Omental fat pad (tissue), 4 donors: Measurements from ENCODE around the gene NCR2. TPM values are rescaled to one million over a fixed set of nuclear protein-coding genes. Genes with fewer than 3 reads are reported as not detected.

Experiments
- ATAC-seq: fragments of 150-250 bp; one replicate; pipeline ENCODE4 v1.9.1; 2016; ENCODE audit warnings: mild to moderate bottlenecking, moderate library complexity; ENCODE audit not compliant: low FRiP score
- DNase-seq: peaks from one replicate; pipeline ENCODE4 v3.0.0-alpha.2; 2019; ENCODE audit warnings: low spot score
- total RNA-seq, 4 donors: library from RNA; depleted of rRNA; stranded (reverse); fragments of >200 nt; gene quantifications; one replicate each; pipeline ENCODE4 v1.1.0, GENCODE V29; 2016
- TF ChIP-seq, protein P1 (sequence below), 3 donors: fragments of 450-650 bp; IDR thresholded peaks; one replicate each; pipeline ENCODE4 v1.5.1; 2016 to 2017; ENCODE audit warnings: antibody characterized with exemption in 3 of 3, mild to moderate bottlenecking in 3 of 3, moderate library complexity in 2 of 3

The NCR2 gene
- total RNA-seq, 4 donors from 2014 or later = not detected

DNA sequence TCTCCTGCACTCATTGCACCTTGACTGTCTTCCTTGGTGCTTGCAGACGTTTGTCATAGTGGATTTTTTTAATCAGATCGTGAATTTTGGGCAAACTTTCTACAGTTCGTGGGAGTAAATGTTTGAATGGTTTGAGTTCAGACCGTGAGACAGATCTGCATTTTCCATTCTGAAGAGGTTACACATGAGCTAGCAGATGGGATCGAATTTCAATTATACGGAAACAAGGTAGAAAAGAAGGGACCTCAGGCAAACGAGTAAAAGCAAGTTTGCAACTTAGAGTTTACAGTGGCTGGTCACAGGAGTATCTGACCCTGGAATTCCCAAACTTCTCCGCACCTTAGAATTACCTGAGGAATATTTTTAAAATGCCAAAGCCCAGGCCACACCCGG is 17.2 kb upstream of the NCR2 start:
- ATAC-seq (no peak), DNase-seq (no peak)
- TF ChIP-seq, protein P1, sequence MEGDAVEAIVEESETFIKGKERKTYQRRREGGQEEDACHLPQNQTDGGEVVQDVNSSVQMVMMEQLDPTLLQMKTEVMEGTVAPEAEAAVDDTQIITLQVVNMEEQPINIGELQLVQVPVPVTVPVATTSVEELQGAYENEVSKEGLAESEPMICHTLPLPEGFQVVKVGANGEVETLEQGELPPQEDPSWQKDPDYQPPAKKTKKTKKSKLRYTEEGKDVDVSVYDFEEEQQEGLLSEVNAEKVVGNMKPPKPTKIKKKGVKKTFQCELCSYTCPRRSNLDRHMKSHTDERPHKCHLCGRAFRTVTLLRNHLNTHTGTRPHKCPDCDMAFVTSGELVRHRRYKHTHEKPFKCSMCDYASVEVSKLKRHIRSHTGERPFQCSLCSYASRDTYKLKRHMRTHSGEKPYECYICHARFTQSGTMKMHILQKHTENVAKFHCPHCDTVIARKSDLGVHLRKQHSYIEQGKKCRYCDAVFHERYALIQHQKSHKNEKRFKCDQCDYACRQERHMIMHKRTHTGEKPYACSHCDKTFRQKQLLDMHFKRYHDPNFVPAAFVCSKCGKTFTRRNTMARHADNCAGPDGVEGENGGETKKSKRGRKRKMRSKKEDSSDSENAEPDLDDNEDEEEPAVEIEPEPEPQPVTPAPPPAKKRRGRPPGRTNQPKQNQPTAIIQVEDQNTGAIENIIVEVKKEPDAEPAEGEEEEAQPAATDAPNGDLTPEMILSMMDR (IDR thresholded peaks at IDR 0.05) = no peak

DNA sequence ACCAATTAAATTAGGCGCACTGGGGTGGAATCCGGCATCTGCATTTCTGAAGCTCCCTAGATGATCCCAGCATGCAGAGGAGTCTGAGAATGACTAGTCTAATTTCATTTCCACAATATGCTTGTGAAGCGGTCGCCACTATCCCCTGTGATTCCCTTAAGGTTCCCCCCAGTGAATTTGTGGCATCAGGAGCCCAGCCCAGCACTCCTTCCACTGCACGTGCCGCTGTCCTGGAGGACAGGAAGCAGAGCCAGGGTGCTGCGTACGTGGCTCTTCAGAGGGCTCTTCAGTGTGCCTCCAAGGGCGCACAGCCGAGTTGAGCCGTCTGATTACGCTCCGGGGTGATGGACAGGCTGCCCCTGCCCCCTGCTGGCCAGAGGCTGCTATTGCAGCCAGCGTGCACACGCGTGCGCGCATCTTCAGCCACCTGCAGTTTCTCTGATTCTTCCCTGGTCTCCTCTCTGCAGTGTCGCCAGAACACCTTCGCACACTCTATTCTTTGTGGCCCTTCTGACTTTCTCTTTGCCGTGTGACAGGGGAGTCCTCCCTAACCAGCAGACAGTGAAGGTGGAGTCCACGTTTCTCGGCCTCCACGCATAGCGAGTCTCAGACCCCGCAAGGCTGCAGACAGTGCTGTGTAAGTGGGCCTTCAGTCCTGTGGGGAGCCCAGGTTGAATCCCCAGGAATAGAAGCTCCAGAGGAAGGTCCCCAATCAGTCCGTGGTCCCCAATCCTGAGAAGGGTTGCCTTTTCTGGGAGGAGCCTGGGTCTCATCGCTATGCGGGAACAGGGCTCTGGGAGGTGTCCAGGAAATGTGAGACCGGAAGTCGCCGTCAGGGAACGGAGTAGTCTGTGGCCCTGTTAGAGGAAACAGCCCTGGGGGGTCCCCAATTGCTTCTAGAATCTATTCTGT is 16.5 kb upstream of the NCR2 start:
- DNase-seq (peak; percentile 38), ATAC-seq (peak; percentile 95)
- TF ChIP-seq, protein P1 (IDR thresholded peaks at IDR 0.05) = peak in 2 of 3 donors; percentile 89 to 97

DNA sequence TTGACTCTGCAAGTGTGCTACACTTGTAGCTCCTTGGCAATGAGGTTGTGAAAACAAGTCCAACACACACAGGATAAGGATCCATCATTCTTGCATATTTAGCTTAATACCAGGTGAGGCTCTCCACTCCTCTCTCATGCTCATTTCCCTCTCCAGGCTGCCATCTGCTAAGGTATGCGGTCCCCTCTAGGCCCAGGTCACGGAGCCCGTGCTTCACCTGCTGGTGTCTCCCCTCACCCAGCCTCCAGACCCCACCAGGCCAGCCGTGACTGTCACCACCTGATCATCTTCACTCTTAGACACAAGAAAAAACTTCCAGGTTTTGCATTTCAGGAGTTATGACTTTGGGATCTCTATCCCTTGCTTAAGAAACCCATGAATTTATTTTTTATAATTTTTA is 14.2 kb upstream of the NCR2 start:
- ATAC-seq = no peak
- no peak for DNase-seq
- TF ChIP-seq, protein P1 (IDR thresholded peaks at IDR 0.05) = no peak

DNA sequence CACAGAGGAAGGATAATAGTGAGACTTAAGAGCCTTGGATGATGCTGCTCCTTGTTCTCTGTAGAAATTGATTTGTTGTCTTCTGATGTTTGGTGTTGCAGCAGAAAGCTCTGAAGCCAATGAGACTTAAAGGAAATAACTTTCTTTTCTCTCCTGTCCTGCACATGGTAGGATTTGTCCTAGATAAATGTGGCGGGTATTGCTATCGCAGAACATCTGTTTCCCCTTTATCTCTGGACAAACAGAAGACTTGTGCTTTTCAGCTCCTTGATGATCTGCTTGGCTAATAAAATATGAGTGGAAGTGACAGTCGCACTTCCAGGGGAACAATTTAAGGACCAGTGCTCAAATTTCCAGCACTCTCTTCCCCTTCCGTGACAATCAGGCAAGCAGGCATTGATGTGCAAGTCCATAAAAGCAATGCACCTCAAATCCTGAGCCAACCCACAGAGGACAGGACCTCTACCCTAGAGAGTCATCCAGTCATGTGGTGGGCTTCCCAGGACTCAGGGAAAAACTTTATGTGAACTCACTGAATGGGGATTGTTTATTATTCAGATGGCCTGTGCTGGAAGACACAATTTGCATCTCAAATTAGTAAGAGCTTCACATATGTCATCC is 9.9 kb upstream of the NCR2 start:
- TF ChIP-seq, protein P1 (IDR thresholded peaks at IDR 0.05) = no peak
- no peak for ATAC-seq
- DNase-seq = no peak

DNA sequence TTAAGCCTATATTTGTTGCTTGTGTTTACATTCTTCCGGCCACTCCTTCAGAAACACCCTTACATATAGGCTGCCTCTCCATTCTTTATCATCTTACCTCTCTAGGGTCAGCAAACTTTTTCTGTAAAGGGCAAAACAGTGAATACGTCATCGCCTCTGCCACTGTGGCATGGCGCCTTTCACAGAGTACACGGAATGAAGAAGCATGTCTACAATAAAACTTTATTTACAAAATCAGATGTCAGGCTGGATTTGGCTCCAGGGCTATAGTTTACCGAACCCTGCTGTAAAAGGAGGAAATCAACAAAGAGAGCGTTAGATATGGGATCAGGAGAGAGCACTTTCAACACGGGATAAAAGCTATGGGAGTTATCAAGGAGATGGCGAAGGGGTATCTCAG is 9.3 kb upstream of the NCR2 start:
- ATAC-seq = no peak
- TF ChIP-seq, protein P1 (IDR thresholded peaks at IDR 0.05) = no peak
- DNase-seq = no peak

DNA sequence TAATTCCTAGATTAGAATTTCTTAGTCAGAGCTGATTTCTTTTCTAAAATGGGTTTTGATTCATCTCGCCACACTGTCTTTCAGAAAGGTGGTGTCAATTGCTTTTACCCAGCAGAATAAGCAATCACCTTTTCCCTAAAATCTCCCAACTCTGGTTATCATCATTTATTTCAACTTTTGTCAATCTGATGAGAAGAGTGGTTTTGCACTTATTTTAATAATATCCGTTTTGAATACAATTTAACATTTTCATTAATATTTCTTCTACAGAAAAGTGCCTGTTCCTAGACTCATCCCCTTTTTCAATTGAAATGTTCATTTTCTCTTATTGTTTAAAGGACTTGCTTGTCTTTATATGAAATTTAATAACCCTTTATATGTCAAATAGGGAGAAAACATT is 8.2 kb upstream of the NCR2 start:
- TF ChIP-seq, protein P1 (IDR thresholded peaks at IDR 0.05) = no peak
- DNase-seq = no peak
- ATAC-seq = no peak
